SK-N-SH (cell line): ENCODE measurements around the gene ARHGAP25.

Source experiments
- ELF1 ChIP-seq: IDR thresholded peaks from 2 replicates; pipeline ENCODE4 v1.4.0; 2012
- EP300 ChIP-seq, 2 experiments: IDR thresholded peaks; 2 replicates each; pipeline versions ENCODE4 v1.4.0 to v1.6.1; 2012; ENCODE audit warnings: borderline replicate concordance in 1 of 2, low read depth in 1 of 2, low read length in 1 of 2
- TAF1 ChIP-seq: IDR thresholded peaks from 2 replicates; pipeline ENCODE4 v1.6.1; 2012; ENCODE audit warnings: low read depth, mild to moderate bottlenecking, low read length, moderate library complexity, borderline replicate concordance
- TF ChIP-seq, protein P1 (sequence below): fragments of 150-350 bp; IDR thresholded peaks from 2 replicates; pipeline ENCODE4 v1.6.1; 2017; ENCODE audit warnings: antibody characterized with exemption, low read length, low read depth, borderline replicate concordance
- TF ChIP-seq, protein P2 (sequence below): IDR thresholded peaks from 2 replicates; pipeline ENCODE4 v1.4.0; 2012; ENCODE audit warnings: low read depth
- TF ChIP-seq, protein P3 (sequence below): IDR thresholded peaks from 2 replicates; pipeline ENCODE4 v1.6.1; 2012; ENCODE audit warnings: mild to moderate bottlenecking, low read depth, low read length, moderate library complexity
- TF ChIP-seq, protein P4 (sequence below): IDR thresholded peaks from 2 replicates; pipeline ENCODE4; 2012
- TF ChIP-seq, protein P5 (sequence below): fragments of 200-600 bp; sonication (generic); IDR thresholded peaks from 2 replicates; pipeline ENCODE4 v1.6.1; 2017; ENCODE audit warnings: antibody characterized with exemption, mild to moderate bottlenecking, moderate library complexity

DNA sequence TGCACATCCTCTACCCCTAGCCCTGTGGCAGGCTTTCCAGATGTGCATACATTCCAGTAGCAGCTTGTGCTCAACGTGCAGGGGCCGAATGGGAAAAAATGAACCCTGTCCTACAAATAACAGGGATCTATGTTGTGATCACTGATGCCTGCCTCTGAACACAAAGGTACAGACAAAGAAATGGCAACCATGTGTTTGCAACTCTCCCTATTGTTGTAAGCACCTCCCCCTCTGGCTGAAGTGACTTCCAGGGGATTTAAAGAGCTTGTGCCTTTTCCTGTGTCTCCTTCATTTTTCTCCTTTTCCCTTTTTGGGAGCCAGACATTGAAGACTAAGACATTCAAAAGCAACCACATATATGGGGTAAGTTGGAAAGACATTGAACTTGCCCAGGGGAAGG is 21.6 kb downstream of the ARHGAP25 start:
- TF ChIP-seq, protein P1, sequence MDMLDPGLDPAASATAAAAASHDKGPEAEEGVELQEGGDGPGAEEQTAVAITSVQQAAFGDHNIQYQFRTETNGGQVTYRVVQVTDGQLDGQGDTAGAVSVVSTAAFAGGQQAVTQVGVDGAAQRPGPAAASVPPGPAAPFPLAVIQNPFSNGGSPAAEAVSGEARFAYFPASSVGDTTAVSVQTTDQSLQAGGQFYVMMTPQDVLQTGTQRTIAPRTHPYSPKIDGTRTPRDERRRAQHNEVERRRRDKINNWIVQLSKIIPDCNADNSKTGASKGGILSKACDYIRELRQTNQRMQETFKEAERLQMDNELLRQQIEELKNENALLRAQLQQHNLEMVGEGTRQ: no peak
- TF ChIP-seq, protein P2, sequence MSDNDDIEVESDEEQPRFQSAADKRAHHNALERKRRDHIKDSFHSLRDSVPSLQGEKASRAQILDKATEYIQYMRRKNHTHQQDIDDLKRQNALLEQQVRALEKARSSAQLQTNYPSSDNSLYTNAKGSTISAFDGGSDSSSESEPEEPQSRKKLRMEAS: no peak
- TF ChIP-seq EP300 (IDR thresholded peaks at IDR 0.05; ENCODE audit: borderline replicate concordance in 1 of 2, low read depth in 1 of 2, low read length in 1 of 2) (no peak), ELF1 (no peak), TAF1 (no peak)
- TF ChIP-seq, protein P3, sequence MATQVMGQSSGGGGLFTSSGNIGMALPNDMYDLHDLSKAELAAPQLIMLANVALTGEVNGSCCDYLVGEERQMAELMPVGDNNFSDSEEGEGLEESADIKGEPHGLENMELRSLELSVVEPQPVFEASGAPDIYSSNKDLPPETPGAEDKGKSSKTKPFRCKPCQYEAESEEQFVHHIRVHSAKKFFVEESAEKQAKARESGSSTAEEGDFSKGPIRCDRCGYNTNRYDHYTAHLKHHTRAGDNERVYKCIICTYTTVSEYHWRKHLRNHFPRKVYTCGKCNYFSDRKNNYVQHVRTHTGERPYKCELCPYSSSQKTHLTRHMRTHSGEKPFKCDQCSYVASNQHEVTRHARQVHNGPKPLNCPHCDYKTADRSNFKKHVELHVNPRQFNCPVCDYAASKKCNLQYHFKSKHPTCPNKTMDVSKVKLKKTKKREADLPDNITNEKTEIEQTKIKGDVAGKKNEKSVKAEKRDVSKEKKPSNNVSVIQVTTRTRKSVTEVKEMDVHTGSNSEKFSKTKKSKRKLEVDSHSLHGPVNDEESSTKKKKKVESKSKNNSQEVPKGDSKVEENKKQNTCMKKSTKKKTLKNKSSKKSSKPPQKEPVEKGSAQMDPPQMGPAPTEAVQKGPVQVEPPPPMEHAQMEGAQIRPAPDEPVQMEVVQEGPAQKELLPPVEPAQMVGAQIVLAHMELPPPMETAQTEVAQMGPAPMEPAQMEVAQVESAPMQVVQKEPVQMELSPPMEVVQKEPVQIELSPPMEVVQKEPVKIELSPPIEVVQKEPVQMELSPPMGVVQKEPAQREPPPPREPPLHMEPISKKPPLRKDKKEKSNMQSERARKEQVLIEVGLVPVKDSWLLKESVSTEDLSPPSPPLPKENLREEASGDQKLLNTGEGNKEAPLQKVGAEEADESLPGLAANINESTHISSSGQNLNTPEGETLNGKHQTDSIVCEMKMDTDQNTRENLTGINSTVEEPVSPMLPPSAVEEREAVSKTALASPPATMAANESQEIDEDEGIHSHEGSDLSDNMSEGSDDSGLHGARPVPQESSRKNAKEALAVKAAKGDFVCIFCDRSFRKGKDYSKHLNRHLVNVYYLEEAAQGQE: no peak
- TF ChIP-seq, protein P4, sequence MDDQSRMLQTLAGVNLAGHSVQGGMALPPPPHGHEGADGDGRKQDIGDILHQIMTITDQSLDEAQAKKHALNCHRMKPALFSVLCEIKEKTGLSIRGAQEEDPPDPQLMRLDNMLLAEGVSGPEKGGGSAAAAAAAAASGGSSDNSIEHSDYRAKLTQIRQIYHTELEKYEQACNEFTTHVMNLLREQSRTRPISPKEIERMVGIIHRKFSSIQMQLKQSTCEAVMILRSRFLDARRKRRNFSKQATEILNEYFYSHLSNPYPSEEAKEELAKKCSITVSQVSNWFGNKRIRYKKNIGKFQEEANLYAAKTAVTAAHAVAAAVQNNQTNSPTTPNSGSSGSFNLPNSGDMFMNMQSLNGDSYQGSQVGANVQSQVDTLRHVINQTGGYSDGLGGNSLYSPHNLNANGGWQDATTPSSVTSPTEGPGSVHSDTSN: no peak
- TF ChIP-seq, protein P5, sequence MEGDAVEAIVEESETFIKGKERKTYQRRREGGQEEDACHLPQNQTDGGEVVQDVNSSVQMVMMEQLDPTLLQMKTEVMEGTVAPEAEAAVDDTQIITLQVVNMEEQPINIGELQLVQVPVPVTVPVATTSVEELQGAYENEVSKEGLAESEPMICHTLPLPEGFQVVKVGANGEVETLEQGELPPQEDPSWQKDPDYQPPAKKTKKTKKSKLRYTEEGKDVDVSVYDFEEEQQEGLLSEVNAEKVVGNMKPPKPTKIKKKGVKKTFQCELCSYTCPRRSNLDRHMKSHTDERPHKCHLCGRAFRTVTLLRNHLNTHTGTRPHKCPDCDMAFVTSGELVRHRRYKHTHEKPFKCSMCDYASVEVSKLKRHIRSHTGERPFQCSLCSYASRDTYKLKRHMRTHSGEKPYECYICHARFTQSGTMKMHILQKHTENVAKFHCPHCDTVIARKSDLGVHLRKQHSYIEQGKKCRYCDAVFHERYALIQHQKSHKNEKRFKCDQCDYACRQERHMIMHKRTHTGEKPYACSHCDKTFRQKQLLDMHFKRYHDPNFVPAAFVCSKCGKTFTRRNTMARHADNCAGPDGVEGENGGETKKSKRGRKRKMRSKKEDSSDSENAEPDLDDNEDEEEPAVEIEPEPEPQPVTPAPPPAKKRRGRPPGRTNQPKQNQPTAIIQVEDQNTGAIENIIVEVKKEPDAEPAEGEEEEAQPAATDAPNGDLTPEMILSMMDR: no peak
